ENCODE results near the gene VWF.

Gene VWF

GRCh38 chr12:6072302-6072752, 52.1 kb downstream of the VWF start:
- TF ChIP-seq, protein P1, sequence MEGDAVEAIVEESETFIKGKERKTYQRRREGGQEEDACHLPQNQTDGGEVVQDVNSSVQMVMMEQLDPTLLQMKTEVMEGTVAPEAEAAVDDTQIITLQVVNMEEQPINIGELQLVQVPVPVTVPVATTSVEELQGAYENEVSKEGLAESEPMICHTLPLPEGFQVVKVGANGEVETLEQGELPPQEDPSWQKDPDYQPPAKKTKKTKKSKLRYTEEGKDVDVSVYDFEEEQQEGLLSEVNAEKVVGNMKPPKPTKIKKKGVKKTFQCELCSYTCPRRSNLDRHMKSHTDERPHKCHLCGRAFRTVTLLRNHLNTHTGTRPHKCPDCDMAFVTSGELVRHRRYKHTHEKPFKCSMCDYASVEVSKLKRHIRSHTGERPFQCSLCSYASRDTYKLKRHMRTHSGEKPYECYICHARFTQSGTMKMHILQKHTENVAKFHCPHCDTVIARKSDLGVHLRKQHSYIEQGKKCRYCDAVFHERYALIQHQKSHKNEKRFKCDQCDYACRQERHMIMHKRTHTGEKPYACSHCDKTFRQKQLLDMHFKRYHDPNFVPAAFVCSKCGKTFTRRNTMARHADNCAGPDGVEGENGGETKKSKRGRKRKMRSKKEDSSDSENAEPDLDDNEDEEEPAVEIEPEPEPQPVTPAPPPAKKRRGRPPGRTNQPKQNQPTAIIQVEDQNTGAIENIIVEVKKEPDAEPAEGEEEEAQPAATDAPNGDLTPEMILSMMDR (IDR thresholded peaks at IDR 0.05; ENCODE audit: low read depth, low read length, missing control alignments) = no peak

GRCh38 chr12:6071589-6071988, 52.9 kb downstream of the VWF start:
- H3K4me3 ChIP-seq (ENCODE audit: low read depth, low read length) = no peak overlapping the region
- DNase-seq (ENCODE audit: low read depth) = no peak
- TF ChIP-seq, protein P1 (IDR thresholded peaks at IDR 0.05; ENCODE audit: low read depth, low read length, missing control alignments) = no peak

More at GRCh38 chr12:6072302-6072752, 52.1 kb downstream of the VWF start:
- no peak for DNase-seq (ENCODE audit: low read depth)
- no peak overlapping the region for H3K4me3 ChIP-seq (ENCODE audit: low read depth, low read length)

- no peak for DNase-seq (ENCODE audit: low read depth)
- TF ChIP-seq, protein P1 (IDR thresholded peaks at IDR 0.05; ENCODE audit: low read depth, low read length, missing control alignments) = no peak
- no peak overlapping the region for H3K4me3 ChIP-seq (ENCODE audit: low read depth, low read length)
These were observed 53.8 kb downstream of the VWF start for GRCh38 chr12:6070472-6071257.

- TF ChIP-seq, protein P1 (IDR thresholded peaks at IDR 0.05; ENCODE audit: low read depth, low read length, missing control alignments) = no peak
- DNase-seq (ENCODE audit: low read depth) = no peak
- H3K4me3 ChIP-seq (ENCODE audit: low read depth, low read length) = no peak overlapping the region
These were observed 54.9 kb downstream of the VWF start for GRCh38 chr12:6069437-6070093.

GRCh38 chr12:6068227-6068626, 56.2 kb downstream of the VWF start:
- TF ChIP-seq, protein P1 (IDR thresholded peaks at IDR 0.05; ENCODE audit: low read depth, low read length, missing control alignments) = no peak
- DNase-seq (ENCODE audit: low read depth) = no peak
- no peak overlapping the region for H3K4me3 ChIP-seq (ENCODE audit: low read depth, low read length)

- TF ChIP-seq, protein P1 (IDR thresholded peaks at IDR 0.05; ENCODE audit: low read depth, low read length, missing control alignments) = no peak
- DNase-seq (ENCODE audit: low read depth) = no peak
- H3K4me3 ChIP-seq (ENCODE audit: low read depth, low read length) = no peak overlapping the region
These were observed 57.1 kb downstream of the VWF start for GRCh38 chr12:6067152-6067916.
